PC-9 (cell line): ENCODE measurements around the gene DYRK3. TPM values are rescaled to one million over a fixed set of nuclear protein-coding genes. Genes with fewer than 3 reads are reported as not detected.

Source experiments
- BruUV-seq: library from RNA; stranded (reverse); fragments of 400-500 nt; replicated peaks from 2 replicates; lab custom pipeline; 2021; lab: Mats Ljungman, UMichigan
- CTCF ChIA-PET: fragments of 300-600 bp; sonication (Branson Sonifier 250); formaldehyde crosslinking; loops from one replicate; lab custom pipeline; 2022; ENCODE audit warnings: antibody characterized with exemption; lab: Charles Lee
- POLR2A ChIA-PET: fragments of 300-600 bp; sonication (Branson Sonifier 250); formaldehyde crosslinking; loops from one replicate; lab custom pipeline; 2022; ENCODE audit warnings: antibody characterized with exemption; ENCODE audit not compliant: unreplicated experiment; lab: Charles Lee
- DNase-seq, 2 experiments: peaks; one replicate each; pipeline versions ENCODE4 v3.0.0 to v3.0.0-alpha.2; 2015 to 2022; ENCODE audit warnings: mixed read lengths in 1 of 2
- H2AFZ ChIP-seq: fragments of 200-600 bp; sonication (generic); 2 replicates; pipeline ENCODE4 v1.8.1; 2017; ENCODE audit warnings: antibody characterized with exemption
- H3F3A ChIP-seq: fragments of 200-600 bp; sonication (generic); 2 replicates; pipeline ENCODE4 v1.8.1; 2017; ENCODE audit warnings: antibody characterized with exemption, mild to moderate bottlenecking, low read depth; ENCODE audit not compliant: insufficient read depth
- H3K27ac ChIP-seq: fragments of 200-600 bp; sonication (generic); 2 replicates; pipeline ENCODE4 v1.6.1; 2016; ENCODE audit warnings: mixed run types
- H3K27me3 ChIP-seq: fragments of 200-600 bp; sonication (generic); 2 replicates; pipeline ENCODE4 v1.6.1; 2016; ENCODE audit warnings: low read depth, mixed run types; ENCODE audit not compliant: insufficient read depth
- H3K36me3 ChIP-seq: fragments of 200-600 bp; sonication (generic); 2 replicates; pipeline ENCODE4 v1.6.1; 2016; ENCODE audit warnings: low read depth, mixed run types
- H3K4me1 ChIP-seq: fragments of 200-600 bp; sonication (generic); replicated peaks from 2 replicates; pipeline ENCODE4 v1.6.1; 2016; ENCODE audit warnings: mixed run types; ENCODE audit not compliant: insufficient read depth
- H3K4me2 ChIP-seq: fragments of 200-600 bp; sonication (generic); 2 replicates; pipeline ENCODE4 v1.6.1; 2017; ENCODE audit warnings: mixed run types
- H3K4me3 ChIP-seq: fragments of 200-600 bp; sonication (generic); 2 replicates; pipeline ENCODE4 v1.6.1; 2016; ENCODE audit warnings: mixed run types
- H3K79me2 ChIP-seq: fragments of 200-600 bp; sonication (generic); 2 replicates; pipeline ENCODE4 v1.6.1; 2017; ENCODE audit warnings: low read depth, mixed run types
- H3K9me2 ChIP-seq: fragments of 200-600 bp; sonication (generic); 2 replicates; pipeline ENCODE4 v1.8.1; 2017; ENCODE audit warnings: mild to moderate bottlenecking; ENCODE audit not compliant: insufficient read depth
- H3K9me3 ChIP-seq: fragments of 200-600 bp; sonication (generic); 2 replicates; pipeline ENCODE4 v1.8.1; 2016; ENCODE audit warnings: low read depth; ENCODE audit not compliant: insufficient read depth
- H4K20me1 ChIP-seq: fragments of 200-600 bp; sonication (generic); 2 replicates; pipeline ENCODE4 v1.8.1; 2017; ENCODE audit not compliant: insufficient read depth
- EZH2 ChIP-seq: fragments of 200-600 bp; sonication (generic); IDR thresholded peaks from 2 replicates; pipeline ENCODE4 v1.8.0; 2017; ENCODE audit warnings: antibody characterized with exemption, low read depth
- intact Hi-C: fragments of 100-400 bp; cut with micrococcal nuclease; formaldehyde crosslinking; loops from one replicate; pipeline ENCODE4 v1.10.0; 2022; ENCODE audit not compliant: unreplicated experiment
- total RNA-seq: library from RNA; stranded (reverse); gene quantifications from 2 replicates; pipeline ENCODE4 v1.2.3, GENCODE V29; 2021
- TF ChIP-seq, protein P1 (sequence below): fragments of 200-600 bp; sonication (generic); conservative IDR thresholded peaks from 2 replicates; pipeline ENCODE4 v1.6.1; 2017; ENCODE audit warnings: mixed run types, antibody characterized with exemption, mild to moderate bottlenecking, moderate library complexity

Gene DYRK3
- total RNA-seq, 1 experiment from 2014 or later, result 3.3 TPM

DNA sequence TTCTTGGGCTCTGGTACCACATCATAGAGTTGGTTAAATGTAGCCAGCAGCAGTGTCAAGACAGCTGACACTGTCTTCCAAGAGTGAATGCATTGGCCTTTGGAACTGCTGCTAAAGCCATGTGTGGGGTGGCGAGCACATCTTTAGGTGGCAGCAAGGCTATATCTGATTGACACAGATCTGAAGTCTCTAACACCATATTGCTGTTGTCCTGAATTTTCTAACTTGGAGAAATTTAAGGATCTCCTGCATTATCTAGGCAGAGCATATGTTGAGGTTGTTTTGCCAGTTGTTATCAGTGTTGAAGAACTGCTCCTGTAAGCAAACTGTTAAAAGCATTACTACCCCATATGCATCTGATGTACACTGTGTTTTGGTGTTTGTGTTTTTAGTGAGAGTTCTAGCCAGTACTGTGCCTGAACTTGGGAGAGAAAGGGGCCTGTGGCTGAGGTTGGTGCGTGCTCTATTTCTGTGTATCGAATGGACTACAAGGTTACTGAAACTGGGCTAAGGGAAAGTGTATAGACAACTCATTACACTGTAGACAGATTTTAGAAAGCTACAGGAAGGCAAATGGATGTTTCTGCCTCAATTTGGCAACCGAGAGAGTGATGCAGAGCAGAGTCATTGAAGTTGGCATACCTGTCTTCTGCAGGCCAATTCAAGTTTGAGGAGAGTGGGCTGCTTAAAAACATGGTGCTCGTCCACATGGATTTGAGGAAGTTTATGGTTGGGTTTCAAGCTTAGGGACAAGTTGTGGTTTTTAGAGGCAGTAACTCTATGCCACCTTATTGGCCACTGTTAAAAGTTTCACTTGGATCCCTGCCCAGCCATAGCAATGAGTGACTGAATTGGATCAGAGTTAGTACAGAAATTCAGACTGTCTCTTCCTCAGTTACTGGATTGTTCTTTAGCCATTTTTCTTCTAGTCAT, 16.9 kb downstream of the DYRK3 start:
- no peaks in the 10 kb centered on the region for H4K20me1 ChIP-seq
- H3F3A ChIP-seq, result 0 out of 2 replicates have a peak, but pooled peaks cover 6% of the 10 kb centered on the region
- H3K36me3 ChIP-seq, result no peaks in the 10 kb centered on the region
- no peak overlapping the region for H3K27ac ChIP-seq
- H3K4me3 ChIP-seq, result no peak overlapping the region
- H3K4me1 ChIP-seq, result peaks cover 10% of the 10 kb centered on the region
- no TSS peak for BruUV-seq
- no peaks in the 10 kb centered on the region for H3K9me3 ChIP-seq
- no peaks in the 10 kb centered on the region for H3K79me2 ChIP-seq
- TF ChIP-seq, protein P1, sequence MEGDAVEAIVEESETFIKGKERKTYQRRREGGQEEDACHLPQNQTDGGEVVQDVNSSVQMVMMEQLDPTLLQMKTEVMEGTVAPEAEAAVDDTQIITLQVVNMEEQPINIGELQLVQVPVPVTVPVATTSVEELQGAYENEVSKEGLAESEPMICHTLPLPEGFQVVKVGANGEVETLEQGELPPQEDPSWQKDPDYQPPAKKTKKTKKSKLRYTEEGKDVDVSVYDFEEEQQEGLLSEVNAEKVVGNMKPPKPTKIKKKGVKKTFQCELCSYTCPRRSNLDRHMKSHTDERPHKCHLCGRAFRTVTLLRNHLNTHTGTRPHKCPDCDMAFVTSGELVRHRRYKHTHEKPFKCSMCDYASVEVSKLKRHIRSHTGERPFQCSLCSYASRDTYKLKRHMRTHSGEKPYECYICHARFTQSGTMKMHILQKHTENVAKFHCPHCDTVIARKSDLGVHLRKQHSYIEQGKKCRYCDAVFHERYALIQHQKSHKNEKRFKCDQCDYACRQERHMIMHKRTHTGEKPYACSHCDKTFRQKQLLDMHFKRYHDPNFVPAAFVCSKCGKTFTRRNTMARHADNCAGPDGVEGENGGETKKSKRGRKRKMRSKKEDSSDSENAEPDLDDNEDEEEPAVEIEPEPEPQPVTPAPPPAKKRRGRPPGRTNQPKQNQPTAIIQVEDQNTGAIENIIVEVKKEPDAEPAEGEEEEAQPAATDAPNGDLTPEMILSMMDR, result no peak
- TF ChIP-seq EZH2, result no peak
- no peak overlapping the region for H2AFZ ChIP-seq
- intact Hi-C loops, result no loop called here
- H3K9me2 ChIP-seq, result no peaks in the 10 kb centered on the region
- no peak overlapping the region for H3K4me2 ChIP-seq
- CTCF ChIA-PET, result no interaction called here
- DNase-seq, result no peak
- POLR2A ChIA-PET, result interaction anchor here (0.6 kb wide), 1 partner anchor 372 kb away, joined by 3 read pairs; no protein-coding TSS in a partner anchor
- no peaks in the 10 kb centered on the region for H3K27me3 ChIP-seq

DNA sequence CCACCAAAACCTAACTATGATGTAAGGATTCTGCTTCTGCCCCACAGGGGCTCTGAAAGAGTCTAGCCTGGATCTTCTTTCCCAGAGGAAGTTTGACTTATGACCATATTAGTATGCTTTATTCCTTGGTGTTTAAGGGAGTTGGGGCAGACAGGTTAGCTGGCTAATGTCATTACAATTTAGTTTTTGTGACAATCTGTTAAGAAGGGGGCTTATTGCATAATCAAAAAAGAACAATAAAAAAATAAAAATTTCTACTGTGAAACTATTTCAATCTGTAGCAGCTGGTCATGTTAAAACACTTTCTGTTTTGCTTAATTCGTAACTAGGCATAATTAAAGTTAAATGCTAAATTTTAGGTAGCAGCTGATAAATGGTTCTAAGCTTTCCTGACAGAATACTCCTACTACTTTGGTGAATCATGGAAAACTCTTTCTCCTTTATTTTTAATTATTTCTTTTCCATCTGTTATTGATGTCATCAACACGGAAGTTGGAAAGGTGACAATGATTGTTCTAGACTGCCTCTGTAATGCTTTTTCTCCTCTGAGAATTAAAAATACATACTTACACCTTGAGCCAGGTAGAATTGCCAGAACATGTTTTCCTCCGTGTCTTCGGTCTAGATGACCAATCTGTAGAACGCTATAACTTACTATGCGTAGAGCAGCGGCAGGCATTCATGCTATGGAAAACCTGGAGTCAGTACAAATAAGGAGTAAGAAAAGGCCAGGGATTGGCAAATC, 18.6 kb downstream of the DYRK3 start:
- Histone ChIP-seq H3K9me2 (no peaks in the 10 kb centered on the region), H3K4me2 (no peak overlapping the region), H3K4me1 (peaks cover 10% of the 10 kb centered on the region), H3F3A (0 out of 2 replicates have a peak, but pooled peaks cover 6% of the 10 kb centered on the region), H3K9me3 (no peaks in the 10 kb centered on the region), H4K20me1 (no peaks in the 10 kb centered on the region), H3K79me2 (no peaks in the 10 kb centered on the region), H2AFZ (no peak overlapping the region), H3K4me3 (no peak overlapping the region), H3K36me3 (no peaks in the 10 kb centered on the region), H3K27me3 (no peaks in the 10 kb centered on the region), H3K27ac (no peak overlapping the region)
- BruUV-seq, result no TSS peak
- intact Hi-C loops, result no loop called here
- ChIA-PET CTCF (interaction anchor here (1.7 kb wide), 1 partner anchor 10 kb away, joined by 5 read pairs; no protein-coding TSS in a partner anchor), POLR2A (no interaction called here)
- DNase-seq, result no peak
- TF ChIP-seq EZH2, result no peak
- TF ChIP-seq, protein P1, result no peak

DNA sequence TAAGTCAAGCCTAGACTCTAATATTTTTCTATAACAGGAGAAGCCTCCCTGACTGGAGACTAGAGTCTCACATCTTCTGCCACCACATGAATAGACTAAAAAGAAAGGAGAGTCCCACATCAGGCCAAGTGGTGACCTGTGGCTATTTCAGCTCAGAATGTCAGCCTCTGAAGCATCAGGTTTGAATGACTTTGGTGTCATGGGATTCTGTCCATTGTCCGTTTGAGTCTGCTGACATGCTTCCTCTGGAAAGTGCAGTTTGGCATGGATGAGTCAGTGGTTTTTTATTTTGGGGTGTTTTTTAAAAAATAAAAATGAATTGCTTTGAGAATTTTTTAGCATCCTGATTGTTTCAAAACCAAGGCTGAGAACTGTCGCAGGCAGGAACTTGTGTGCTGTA, 19.5 kb downstream of the DYRK3 start:
- POLR2A ChIA-PET, result no interaction called here

More for the DNA sequence above, 19.5 kb downstream of the DYRK3 start:
- Histone ChIP-seq H4K20me1 (no peaks in the 10 kb centered on the region), H3K36me3 (no peaks in the 10 kb centered on the region), H3K4me2 (no peak overlapping the region), H3F3A (0 out of 2 replicates have a peak, but pooled peaks cover 2% of the 10 kb centered on the region), H3K27me3 (no peaks in the 10 kb centered on the region), H2AFZ (no peak overlapping the region), H3K9me3 (no peaks in the 10 kb centered on the region), H3K9me2 (no peaks in the 10 kb centered on the region), H3K4me3 (no peak overlapping the region), H3K79me2 (no peaks in the 10 kb centered on the region), H3K4me1 (peaks cover under 1% of the 10 kb centered on the region), H3K27ac (no peak overlapping the region)
- CTCF ChIA-PET, result interaction anchor here (1.7 kb wide), 1 partner anchor 9 kb away, joined by 5 read pairs; no protein-coding TSS in a partner anchor
- no peak for TF ChIP-seq EZH2
- TF ChIP-seq, protein P1, result no peak
- intact Hi-C loops, result no loop called here
- no peak for DNase-seq
- no TSS peak for BruUV-seq
